IPS-15b (cell line): ENCODE results near the gene ARGLU1.

Experiments used
- H3K27me3 ChIP-seq: one replicate; pipeline ENCODE4 v1.6.1; 2013; ENCODE audit warnings: low read length; ENCODE audit not compliant: control insufficient read depth, insufficient read depth
- H3K36me3 ChIP-seq: one replicate; pipeline ENCODE4 v1.6.1; 2013; ENCODE audit warnings: low read length; ENCODE audit not compliant: control insufficient read depth, insufficient read depth
- H3K4me1 ChIP-seq: one replicate; pipeline ENCODE4 v1.6.1; 2013; ENCODE audit warnings: mild to moderate bottlenecking, low read length; ENCODE audit not compliant: control insufficient read depth, insufficient read depth
- H3K4me3 ChIP-seq: one replicate; pipeline ENCODE4 v1.5.1; 2013; ENCODE audit warnings: low read depth, low read length
- H3K9ac ChIP-seq: one replicate; pipeline ENCODE4 v1.6.1; 2013; ENCODE audit warnings: low read depth, mild to moderate bottlenecking, low read length
- H3K9me3 ChIP-seq: one replicate; pipeline ENCODE4 v1.6.1; 2013; ENCODE audit warnings: mild to moderate bottlenecking, low read length; ENCODE audit not compliant: control insufficient read depth, insufficient read depth

Gene ARGLU1

DNA sequence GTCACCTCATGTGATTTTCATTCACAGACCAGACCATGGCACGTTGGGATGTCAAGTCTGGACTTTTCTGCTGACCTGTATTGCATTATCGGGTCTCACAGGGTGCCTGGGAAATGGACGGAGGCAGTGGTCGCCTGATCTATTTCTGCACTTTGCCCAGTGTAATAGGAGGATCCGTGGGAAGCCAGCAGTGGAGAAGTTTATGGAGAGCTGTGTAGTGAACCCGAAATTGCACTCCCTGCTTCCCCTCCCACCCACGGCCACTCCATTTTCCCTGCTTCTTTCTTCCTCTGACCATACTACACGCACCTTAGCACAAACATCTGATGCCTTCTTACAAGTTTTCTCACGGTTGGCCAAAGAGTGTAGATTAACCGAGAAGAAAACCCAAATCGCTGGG, 49.4 kb downstream of the ARGLU1 start:
- H3K4me1 ChIP-seq, result peaks cover 41% of the 10 kb centered on the region
- H3K9me3 ChIP-seq, result no peaks in the 10 kb centered on the region
- H3K36me3 ChIP-seq, result no peaks in the 10 kb centered on the region
- H3K9ac ChIP-seq, result no peak overlapping the region
- no peaks in the 10 kb centered on the region for H3K27me3 ChIP-seq
- no peak overlapping the region for H3K4me3 ChIP-seq

DNA sequence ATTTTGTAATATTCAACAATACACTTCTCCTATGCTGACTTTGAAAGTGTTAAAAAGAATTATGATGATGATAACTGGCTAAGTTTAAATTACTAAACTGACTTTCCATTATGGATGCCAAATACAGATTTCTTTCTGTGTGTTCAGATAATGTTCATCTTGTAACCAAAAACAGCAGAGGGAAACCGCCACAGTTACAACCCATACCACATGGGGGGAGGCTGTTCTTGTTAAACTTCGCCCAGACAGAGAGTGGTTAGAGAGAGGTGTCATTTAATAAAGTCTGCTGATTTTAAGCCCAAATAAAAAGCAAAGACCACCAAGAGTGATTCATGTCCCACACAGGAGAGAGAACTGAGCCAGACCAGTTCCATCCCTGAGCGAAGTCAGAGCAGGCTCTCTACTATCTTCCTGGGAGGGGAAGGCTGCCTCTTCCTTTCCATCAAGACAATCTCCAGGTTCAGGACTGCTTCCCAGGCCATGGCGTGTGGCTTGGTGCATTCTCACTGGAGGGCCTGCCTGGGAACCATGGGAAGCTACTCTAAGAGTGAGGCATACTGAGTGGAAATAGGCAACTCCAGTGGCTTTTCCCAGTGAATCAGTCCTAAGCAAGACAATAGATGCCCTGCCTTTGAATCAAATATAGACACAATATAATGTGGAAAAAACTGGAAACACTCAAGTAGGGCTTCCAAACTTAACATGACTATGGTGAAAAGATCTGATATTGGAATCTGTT, 50.7 kb downstream of the ARGLU1 start:
- H3K4me3 ChIP-seq, result no peak overlapping the region
- no peaks in the 10 kb centered on the region for H3K9me3 ChIP-seq
- H3K9ac ChIP-seq, result no peak overlapping the region
- H3K27me3 ChIP-seq, result no peaks in the 10 kb centered on the region
- no peaks in the 10 kb centered on the region for H3K36me3 ChIP-seq
- peaks cover 41% of the 10 kb centered on the region for H3K4me1 ChIP-seq

DNA sequence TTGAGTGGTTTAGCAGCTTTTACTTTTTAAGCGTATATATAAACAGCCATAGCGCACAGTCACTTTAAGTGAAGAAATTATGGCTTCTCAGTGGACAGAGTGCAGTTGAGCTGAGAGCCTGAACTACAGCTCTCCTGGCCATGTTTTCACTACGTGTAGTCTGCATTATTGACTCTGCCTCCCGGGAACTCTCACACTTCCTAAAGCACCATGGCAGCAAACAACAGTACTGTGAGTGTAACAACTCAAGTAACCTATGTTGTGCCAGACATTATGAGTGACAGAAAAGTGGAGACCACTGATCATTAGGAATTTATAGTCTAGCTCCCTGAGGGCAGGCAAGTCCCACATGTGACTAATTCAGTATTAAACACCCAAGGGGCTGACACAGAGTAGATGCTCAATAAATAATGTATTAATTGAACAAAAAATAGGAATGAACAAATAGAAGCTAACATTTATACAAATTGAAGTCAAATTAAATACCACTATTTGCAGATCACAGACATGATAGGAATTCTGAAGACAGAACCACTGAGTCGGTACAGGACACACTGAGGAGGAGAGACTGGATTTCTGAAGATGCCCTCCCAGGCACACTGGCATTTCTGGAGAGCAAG, 52.2 kb downstream of the ARGLU1 start:
- no peak overlapping the region for H3K9ac ChIP-seq
- no peak overlapping the region for H3K4me3 ChIP-seq
- H3K36me3 ChIP-seq, result no peaks in the 10 kb centered on the region
- peaks cover 34% of the 10 kb centered on the region for H3K4me1 ChIP-seq
- H3K9me3 ChIP-seq, result no peaks in the 10 kb centered on the region
- no peaks in the 10 kb centered on the region for H3K27me3 ChIP-seq

DNA sequence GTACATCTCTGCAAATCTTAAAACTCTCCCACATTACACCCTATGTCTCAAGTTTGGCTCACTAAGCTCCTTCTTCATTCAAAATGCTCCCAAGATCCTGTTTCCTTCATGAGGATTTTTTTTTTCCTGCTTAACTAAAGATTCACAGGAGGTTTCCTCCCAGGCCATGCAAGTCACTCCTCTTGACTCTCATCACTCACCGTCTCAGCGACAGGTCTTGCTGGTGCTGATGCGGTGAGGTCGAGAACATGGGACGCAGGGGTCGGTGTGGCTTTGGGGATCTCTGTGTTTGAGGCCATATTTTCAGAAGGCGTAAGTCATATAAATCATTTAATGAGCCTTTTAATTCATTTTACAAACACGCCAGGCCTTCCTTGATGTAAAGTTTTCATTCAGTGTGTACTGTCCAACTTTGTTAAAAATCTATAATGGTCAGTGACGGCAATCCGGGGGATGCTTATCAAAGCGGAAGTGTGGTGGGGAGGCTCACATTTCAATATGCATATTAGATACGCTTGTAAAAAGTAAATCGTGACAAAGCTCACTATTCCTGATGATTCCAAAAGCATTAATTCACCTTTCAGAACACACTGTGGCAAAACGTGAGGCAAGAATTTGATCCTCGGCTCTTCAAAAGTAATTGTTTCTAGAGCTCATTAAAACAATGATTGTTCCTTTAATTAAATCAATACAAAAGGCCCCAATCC, 52.9 kb downstream of the ARGLU1 start:
- H3K4me1 ChIP-seq, result peaks cover 29% of the 10 kb centered on the region
- H3K9me3 ChIP-seq, result no peaks in the 10 kb centered on the region
- H3K9ac ChIP-seq, result no peak overlapping the region
- no peaks in the 10 kb centered on the region for H3K27me3 ChIP-seq
- H3K36me3 ChIP-seq, result no peaks in the 10 kb centered on the region
- no peak overlapping the region for H3K4me3 ChIP-seq

DNA sequence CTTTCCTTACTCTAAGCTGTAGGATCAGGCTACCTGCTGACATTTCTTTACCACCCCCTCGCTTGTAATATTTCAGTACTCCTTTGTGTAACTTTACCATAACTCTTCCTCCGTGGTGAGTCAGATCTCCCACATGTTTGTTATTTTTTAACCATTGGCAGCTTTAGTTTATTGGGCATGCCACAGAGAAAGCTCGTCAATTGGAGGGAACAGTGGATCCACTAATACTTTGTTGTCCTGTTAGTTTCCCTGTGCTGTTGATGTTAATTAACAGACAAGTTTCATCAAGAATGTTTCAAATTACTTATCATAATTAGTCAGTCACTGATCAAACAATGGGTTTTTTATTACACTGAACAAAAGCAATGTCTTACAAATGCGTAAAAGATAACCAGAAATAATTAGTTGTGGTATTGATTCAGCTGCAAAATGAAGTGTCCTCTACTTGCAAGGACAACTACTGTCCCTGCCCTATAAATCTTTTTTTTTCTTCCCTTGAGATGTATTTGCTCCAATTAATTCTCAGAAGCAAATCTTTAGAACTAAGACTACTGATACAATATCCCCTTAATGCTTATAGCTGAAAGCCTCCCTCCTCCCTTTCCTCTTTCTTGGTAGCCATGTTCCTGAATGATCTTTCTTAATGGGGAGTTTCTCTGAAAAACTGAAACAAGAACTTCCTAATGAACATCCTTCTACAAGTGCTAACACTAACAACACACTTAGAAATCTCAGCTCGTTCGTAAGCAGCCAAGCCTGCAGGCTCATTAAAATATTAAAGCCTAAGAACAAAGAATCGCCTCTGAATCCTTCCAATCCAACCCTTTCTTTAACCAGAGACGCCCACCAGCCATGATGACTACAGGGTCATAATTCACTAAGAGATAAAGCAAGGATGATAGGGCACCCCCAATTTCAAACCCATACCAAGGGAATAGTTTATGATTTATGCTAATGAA, 54.6 kb downstream of the ARGLU1 start:
- H3K27me3 ChIP-seq, result no peaks in the 10 kb centered on the region
- H3K9me3 ChIP-seq, result no peaks in the 10 kb centered on the region
- H3K9ac ChIP-seq, result no peak overlapping the region
- H3K4me3 ChIP-seq, result no peak overlapping the region
- H3K4me1 ChIP-seq, result peaks cover 29% of the 10 kb centered on the region
- no peaks in the 10 kb centered on the region for H3K36me3 ChIP-seq

DNA sequence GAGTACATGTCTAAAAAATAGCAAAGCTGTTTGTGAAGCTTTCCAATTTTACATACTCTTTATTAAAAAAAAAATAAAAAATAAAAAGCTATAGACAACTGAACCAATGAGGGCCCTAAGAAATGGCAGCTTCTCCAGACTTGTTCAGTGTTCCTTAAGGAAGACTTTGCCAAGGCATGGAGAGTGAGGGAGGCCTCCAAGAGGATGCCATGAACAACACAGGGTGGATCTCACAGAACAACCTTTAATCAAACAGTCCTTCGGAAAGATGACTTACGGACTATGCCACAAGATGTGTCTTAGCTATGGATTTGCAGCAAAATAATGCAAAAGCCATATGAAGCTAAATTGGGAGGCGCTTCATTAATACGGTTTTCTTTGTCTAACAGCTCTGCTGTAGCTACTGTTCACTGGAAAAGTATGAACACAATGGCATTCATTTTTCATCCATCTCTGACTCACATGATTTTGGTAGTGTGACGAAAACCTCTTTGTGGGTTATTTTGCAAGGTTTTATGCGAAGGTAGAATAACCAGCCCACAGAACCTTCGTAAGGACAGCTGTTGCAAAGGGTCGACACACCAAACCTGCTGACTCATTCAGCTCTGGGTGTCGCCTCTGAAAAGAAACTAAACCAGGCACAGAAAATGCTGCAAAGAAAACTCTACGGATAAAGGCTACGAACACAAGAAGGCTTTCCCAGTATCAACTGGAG, 60.2 kb downstream of the ARGLU1 start:
- no peak overlapping the region for H3K4me3 ChIP-seq
- H3K4me1 ChIP-seq, result peaks cover 5% of the 10 kb centered on the region
- no peak overlapping the region for H3K9ac ChIP-seq
- no peaks in the 10 kb centered on the region for H3K36me3 ChIP-seq
- no peaks in the 10 kb centered on the region for H3K9me3 ChIP-seq
- H3K27me3 ChIP-seq, result no peaks in the 10 kb centered on the region

DNA sequence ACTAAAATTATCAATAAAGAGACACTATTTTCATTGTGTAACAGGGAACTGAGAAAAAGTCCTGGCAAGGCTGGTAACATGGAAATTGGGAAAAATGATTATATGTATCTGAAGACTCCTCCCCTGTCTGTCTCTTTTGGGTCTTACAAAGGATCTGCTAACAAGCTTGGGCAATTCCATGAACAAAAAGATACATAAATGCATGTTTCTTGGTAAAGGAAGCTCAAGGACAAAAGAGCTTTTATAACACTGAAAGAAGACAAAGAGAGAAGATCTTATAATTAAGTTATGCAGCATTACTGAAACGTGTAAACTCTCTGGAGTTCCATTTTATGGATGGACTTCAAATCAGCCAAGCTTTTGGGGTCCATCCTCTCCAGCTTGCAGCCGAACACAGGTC, 61.7 kb downstream of the ARGLU1 start:
- Histone ChIP-seq H3K27me3 (no peaks in the 10 kb centered on the region), H3K4me3 (no peak overlapping the region), H3K36me3 (no peaks in the 10 kb centered on the region)

DNA sequence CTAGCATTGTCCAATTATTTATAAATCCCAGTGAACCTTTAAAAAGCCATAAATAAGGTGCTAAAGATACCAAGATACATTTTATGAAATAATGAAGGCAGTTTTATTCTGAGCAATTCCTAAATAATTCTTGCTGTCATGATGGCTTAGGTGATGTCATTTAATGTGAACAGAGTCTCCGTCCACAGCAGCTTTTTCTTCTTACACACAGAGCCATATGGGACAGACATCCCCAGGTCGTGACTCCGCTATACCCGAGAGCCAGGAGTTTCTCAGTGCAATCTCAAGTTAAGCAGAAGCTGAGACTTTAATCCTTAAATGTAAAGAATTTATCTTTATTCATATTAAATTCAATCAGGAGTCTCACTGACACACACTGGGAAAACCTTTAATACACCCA, 62.2 kb downstream of the ARGLU1 start:
- Histone ChIP-seq H3K36me3 (no peaks in the 10 kb centered on the region), H3K9me3 (no peaks in the 10 kb centered on the region), H3K27me3 (no peaks in the 10 kb centered on the region), H3K4me1 (peaks cover 4% of the 10 kb centered on the region), H3K9ac (no peak overlapping the region), H3K4me3 (no peak overlapping the region)

More for the DNA sequence above, 61.7 kb downstream of the ARGLU1 start:
- peaks cover 4% of the 10 kb centered on the region for H3K4me1 ChIP-seq
- H3K9ac ChIP-seq, result no peak overlapping the region
- no peaks in the 10 kb centered on the region for H3K9me3 ChIP-seq

DNA sequence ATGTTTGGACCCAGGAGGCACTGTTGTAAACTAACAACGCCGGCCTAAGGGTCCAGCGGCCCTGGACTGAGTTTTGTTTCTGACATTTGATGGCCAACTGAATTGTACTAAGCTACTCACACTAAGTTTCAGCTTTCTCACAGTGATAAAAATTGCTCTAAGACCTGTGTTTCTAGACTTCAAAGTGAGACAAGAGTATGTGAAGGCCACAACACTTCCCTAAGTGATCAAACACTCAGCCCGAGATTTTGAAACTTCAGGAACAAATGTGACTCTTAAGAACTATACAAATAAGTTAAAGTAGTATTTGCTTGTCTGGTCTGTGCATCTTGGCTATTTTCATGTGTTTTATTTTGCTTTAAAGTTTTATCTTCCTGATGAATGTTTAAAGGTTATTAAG, 62.6 kb downstream of the ARGLU1 start:
- H3K36me3 ChIP-seq, result no peaks in the 10 kb centered on the region

DNA sequence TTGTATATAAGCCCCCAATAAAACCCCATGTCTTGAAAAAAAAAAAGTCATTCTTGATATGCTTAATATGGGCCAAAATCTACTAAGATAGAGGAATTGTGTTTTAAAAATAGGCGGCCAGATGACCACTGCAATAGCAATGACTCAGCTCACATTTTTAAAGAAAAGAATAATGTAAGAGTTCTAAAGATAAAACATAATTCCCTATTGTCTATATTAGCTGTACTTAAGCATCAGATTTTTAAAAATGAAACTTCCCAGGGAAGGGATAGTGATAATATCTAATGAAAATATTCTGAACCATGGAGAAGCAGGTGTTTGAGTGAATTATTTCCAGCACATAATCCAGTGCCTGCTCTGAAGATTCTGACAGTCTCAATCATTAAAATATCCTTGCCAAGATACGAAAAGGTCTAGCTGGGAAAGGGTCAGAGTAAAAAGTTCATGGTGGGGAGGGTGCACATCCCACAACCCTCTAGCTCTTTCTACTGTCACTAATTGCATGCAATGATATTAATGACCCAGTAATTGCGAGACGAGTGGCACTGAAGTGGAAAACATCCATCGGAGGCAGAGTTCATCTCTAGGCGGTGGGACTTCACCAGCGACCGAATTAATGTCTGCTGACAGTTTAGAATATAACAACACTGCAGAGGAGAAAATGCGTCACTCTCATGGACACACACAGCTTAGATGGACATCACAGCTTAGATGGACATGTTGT, 64.0 kb downstream of the ARGLU1 start:
- Histone ChIP-seq H3K36me3 (no peaks in the 10 kb centered on the region), H3K9me3 (no peaks in the 10 kb centered on the region), H3K9ac (no peak overlapping the region), H3K4me3 (no peak overlapping the region), H3K4me1 (peaks cover 9% of the 10 kb centered on the region), H3K27me3 (no peaks in the 10 kb centered on the region)

More for the DNA sequence above, 62.6 kb downstream of the ARGLU1 start:
- no peak overlapping the region for H3K9ac ChIP-seq
- no peak overlapping the region for H3K4me3 ChIP-seq
- peaks cover 4% of the 10 kb centered on the region for H3K4me1 ChIP-seq
- H3K27me3 ChIP-seq, result no peaks in the 10 kb centered on the region
- H3K9me3 ChIP-seq, result no peaks in the 10 kb centered on the region
